Astrocyte of the cerebellum (primary cell): ENCODE results near the gene NDST4.
A peak's percentile ranks its signal among the peaks of the same experiment; 100 is the strongest.

Experiments
- DNase-seq: peaks from one replicate; pipeline ENCODE4 v3.0.0-alpha.2; 2011; ENCODE audit warnings: low read depth
- H3K4me3 ChIP-seq: 2 replicates; pipeline ENCODE4 v1.5.1; 2011; ENCODE audit warnings: mild to moderate bottlenecking, low read depth, low read length, moderate library complexity
- in situ Hi-C: cut with HindIII; loops from 2 replicates; pipeline ENCODE4 v1.10.0; 2017; ENCODE audit warnings: low sequenced_read_pairs
- TF ChIP-seq, protein P1 (sequence below): IDR thresholded peaks from 2 replicates; pipeline ENCODE4 v1.5.1; 2012; ENCODE audit warnings: low read length, low read depth, moderate library complexity, mild to moderate bottlenecking; ENCODE audit errors: missing control alignments

The NDST4 gene

DNA sequence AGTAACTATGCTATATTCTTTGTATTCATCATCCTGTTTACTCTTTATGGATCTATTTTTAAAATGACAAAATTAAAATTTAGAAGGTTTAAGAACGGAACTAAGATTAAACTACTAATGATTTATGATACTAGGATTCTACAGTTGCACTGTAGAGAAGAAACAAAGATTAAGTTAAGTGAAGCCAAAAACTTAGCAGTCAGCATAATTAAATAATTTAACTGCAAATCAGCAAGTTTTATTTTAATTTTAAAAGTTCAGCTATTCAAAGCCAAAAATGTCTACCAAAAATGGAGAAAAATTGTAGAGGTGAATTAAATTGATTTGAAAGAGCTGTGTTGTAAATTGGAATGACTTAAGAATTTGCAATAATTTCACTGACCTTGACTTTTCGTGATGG lies 30.8 kb downstream of the NDST4 start:
- TF ChIP-seq, protein P1, sequence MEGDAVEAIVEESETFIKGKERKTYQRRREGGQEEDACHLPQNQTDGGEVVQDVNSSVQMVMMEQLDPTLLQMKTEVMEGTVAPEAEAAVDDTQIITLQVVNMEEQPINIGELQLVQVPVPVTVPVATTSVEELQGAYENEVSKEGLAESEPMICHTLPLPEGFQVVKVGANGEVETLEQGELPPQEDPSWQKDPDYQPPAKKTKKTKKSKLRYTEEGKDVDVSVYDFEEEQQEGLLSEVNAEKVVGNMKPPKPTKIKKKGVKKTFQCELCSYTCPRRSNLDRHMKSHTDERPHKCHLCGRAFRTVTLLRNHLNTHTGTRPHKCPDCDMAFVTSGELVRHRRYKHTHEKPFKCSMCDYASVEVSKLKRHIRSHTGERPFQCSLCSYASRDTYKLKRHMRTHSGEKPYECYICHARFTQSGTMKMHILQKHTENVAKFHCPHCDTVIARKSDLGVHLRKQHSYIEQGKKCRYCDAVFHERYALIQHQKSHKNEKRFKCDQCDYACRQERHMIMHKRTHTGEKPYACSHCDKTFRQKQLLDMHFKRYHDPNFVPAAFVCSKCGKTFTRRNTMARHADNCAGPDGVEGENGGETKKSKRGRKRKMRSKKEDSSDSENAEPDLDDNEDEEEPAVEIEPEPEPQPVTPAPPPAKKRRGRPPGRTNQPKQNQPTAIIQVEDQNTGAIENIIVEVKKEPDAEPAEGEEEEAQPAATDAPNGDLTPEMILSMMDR, result no peak
- no peak overlapping the region for H3K4me3 ChIP-seq
- DNase-seq, result no peak
- in situ Hi-C loops, result no loop called here

DNA sequence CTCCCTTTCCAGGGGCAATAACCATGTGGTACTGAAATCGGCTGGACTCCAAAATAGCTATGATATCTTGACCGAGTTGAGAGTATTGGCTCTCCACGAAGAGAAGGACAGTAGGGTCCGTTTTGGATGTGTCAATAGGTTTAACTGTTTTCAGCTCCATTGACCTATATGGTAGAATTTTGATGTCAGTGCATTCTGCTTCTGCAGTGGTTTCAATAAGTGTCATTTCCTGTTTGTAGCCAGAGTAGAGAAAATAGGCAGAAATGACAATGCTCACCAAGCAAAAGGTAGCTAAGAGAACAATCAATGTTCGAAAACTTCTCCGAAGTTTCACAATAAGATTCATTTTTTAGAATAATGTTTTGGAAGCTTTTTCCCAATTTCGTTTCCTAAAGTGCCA lies 36.7 kb downstream of the NDST4 start:
- no peak overlapping the region for H3K4me3 ChIP-seq
- TF ChIP-seq, protein P1, result no peak
- in situ Hi-C loops, result no loop called here
- no peak for DNase-seq

DNA sequence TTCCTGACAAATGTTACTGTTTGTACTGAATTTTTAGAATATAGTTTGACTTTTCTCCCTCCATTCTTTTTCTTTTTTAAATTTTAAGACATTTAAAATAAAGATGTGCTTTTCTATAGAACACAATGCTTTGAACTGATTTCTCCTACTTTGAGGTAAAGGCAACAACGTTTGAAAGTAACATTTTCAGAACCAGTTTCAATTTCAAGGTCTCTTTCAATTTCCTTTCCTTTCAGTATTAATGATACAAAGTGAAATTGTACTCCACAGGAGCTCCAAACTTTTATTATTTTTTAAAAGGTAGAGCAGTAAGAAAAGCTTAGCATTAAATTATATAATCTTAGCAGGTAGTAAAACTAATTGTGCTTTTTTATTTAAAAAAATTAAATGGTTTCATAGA lies 54.9 kb downstream of the NDST4 start:
- no peak overlapping the region for H3K4me3 ChIP-seq
- DNase-seq, result no peak
- in situ Hi-C loops, result no loop called here
- TF ChIP-seq, protein P1, result no peak

DNA sequence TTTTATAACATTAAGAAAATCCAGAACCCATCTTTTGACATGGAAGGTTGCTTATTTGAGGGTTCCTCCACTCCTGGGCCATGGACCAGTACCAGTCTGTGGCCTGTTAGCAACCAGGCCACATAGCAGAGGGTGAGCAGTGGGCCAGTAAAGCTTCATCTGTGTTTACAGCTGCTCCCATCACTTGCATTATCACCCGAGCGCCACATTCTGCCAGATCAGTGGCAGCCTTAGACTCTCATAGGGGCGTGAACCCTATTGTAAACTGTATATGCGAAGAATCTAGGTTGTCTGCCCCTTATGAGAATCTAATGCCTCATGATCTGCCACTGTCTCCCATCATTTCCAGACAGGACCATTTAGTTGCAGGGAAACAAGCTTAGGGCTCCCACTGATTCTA lies 58.6 kb downstream of the NDST4 start:
- in situ Hi-C loops, result no loop called here
- H3K4me3 ChIP-seq, result no peak overlapping the region
- TF ChIP-seq, protein P1, result peak; percentile 32
- DNase-seq, result no peak

DNA sequence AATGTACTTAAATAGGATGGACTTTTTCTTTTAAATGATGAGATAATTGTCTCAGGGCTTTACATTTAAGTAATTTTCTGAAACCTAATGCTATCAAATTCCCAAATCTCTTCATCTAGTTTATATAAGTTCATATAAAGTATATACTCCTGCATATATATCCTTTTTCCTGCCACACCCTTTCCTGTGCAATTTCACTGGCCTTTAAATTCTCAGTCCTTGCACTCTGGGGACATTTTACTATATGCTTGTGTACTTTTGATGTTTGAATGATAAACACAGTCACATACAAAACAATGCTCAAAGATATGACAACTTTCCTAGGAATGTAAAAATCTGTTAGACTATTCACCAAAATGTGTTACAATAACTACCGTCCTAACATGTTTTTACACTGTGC lies 60.1 kb downstream of the NDST4 start:
- no peak overlapping the region for H3K4me3 ChIP-seq
- in situ Hi-C loops, result no loop called here
- DNase-seq, result no peak
- TF ChIP-seq, protein P1, result no peak

DNA sequence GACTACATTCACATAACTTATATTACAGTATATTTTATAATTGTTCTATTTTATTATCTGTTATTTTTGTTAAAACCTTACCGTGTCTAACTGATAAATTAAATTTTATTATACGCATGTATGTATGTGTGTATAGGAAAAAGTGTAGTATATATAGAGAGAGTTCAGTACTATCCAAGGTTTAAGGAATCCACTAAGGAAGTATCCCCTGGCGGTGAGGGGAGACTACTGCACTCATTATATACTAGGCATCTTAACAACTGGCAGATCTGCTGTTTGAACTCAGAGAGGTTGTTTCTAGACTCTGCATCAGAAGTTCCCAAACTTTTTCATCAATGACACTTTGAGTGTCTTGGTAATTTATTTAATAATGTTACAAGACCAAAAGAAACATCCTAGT lies 70.9 kb downstream of the NDST4 start:
- no peak overlapping the region for H3K4me3 ChIP-seq
- no peak for DNase-seq
- TF ChIP-seq, protein P1, result peak; percentile 27
- in situ Hi-C loops, result no loop called here

DNA sequence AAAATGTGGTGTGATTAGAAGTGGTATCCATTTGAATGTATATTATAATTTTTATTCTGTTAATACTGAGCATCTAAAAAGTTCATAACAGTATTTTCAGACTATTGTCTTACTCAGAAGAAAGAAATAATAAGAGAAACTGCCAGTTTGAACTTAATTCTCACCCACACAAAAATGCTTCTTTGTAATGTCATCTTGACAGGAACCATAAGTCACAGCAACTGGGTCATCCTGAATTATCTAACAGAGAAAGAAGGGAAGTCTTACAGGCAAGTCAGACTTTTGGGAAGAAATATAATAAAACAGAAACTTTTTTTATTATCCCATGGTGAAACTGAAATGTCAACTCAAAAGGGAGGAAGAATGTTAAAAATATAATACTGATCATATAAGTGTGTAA lies 83.1 kb downstream of the NDST4 start:
- TF ChIP-seq, protein P1, result no peak
- no peak for DNase-seq
- H3K4me3 ChIP-seq, result no peak overlapping the region
- in situ Hi-C loops, result no loop called here
